Neuron (in vitro differentiated cells): Measurements from ENCODE around the gene DNAJB13.
"Not testable (repeated sequence)": the region's sequence is repeated elsewhere in the genome, so short reads cannot be mapped to it uniquely, and the experiment has no call there.

ENCODE experiments used
- H2AFZ ChIP-seq: one replicate; pipeline ENCODE4 v1.6.1; 2013; ENCODE audit warnings: low read depth, mild to moderate bottlenecking, inconsistent platforms, low read length, moderate library complexity
- H3K27me3 ChIP-seq: one replicate; pipeline ENCODE4 v1.6.1; 2013; ENCODE audit warnings: low read length; ENCODE audit not compliant: insufficient read depth
- H3K36me3 ChIP-seq: one replicate; pipeline ENCODE4 v1.6.1; 2013; ENCODE audit warnings: low read length; ENCODE audit not compliant: insufficient read depth
- H3K4me1 ChIP-seq: one replicate; pipeline ENCODE4 v1.6.1; 2013; ENCODE audit warnings: low read length; ENCODE audit not compliant: insufficient read depth
- H3K4me3 ChIP-seq: 2 replicates; pipeline ENCODE4 v1.5.1; 2013; ENCODE audit warnings: mild to moderate bottlenecking, low read length, moderate library complexity
- H3K9me3 ChIP-seq: one replicate; pipeline ENCODE4 v1.6.1; 2013; ENCODE audit warnings: low read length

Gene DNAJB13

GRCh38 chr11:73974604-73975478, 24.0 kb downstream of the DNAJB13 start:
- H2AFZ ChIP-seq, result no peak overlapping the region
- no peaks in the 10 kb centered on the region for H3K4me1 ChIP-seq
- peaks cover 15% of the 10 kb centered on the region for H3K36me3 ChIP-seq
- no peaks in the 10 kb centered on the region for H3K27me3 ChIP-seq
- no peaks in the 10 kb centered on the region for H3K9me3 ChIP-seq
- no peak overlapping the region for H3K4me3 ChIP-seq

GRCh38 chr11:73975479-73975757, 24.6 kb downstream of the DNAJB13 start:
- no peak overlapping the region for H2AFZ ChIP-seq
- no peaks in the 10 kb centered on the region for H3K27me3 ChIP-seq
- peaks cover 20% of the 10 kb centered on the region for H3K36me3 ChIP-seq
- H3K4me1 ChIP-seq, result no peaks in the 10 kb centered on the region
- H3K9me3 ChIP-seq, result no peaks in the 10 kb centered on the region
- no peak overlapping the region for H3K4me3 ChIP-seq

GRCh38 chr11:73976451-73977151, 25.8 kb downstream of the DNAJB13 start:
- no peaks in the 10 kb centered on the region for H3K27me3 ChIP-seq
- no peak overlapping the region for H2AFZ ChIP-seq
- no peak overlapping the region for H3K4me3 ChIP-seq
- no peaks in the 10 kb centered on the region for H3K9me3 ChIP-seq
- peaks cover 20% of the 10 kb centered on the region for H3K36me3 ChIP-seq
- no peaks in the 10 kb centered on the region for H3K4me1 ChIP-seq

- no peaks in the 10 kb centered on the region for H3K9me3 ChIP-seq
- no peak overlapping the region for H3K4me3 ChIP-seq
- no peak overlapping the region for H2AFZ ChIP-seq
- H3K27me3 ChIP-seq, result no peaks in the 10 kb centered on the region
- peaks cover 2% of the 10 kb centered on the region for H3K4me1 ChIP-seq
- H3K36me3 ChIP-seq, result peaks cover 20% of the 10 kb centered on the region
These were observed 27.2 kb downstream of the DNAJB13 start for GRCh38 chr11:73977856-73978519.

GRCh38 chr11:73978576-73979086, 27.8 kb downstream of the DNAJB13 start:
- Histone ChIP-seq H3K4me3 (no peak overlapping the region), H3K36me3 (peaks cover 20% of the 10 kb centered on the region), H2AFZ (no peak overlapping the region), H3K27me3 (no peaks in the 10 kb centered on the region), H3K9me3 (no peaks in the 10 kb centered on the region), H3K4me1 (peaks cover 2% of the 10 kb centered on the region)

- no peaks in the 10 kb centered on the region for H3K27me3 ChIP-seq
- no peaks in the 10 kb centered on the region for H3K9me3 ChIP-seq
- H3K36me3 ChIP-seq, result peaks cover 20% of the 10 kb centered on the region
- no peak overlapping the region for H3K4me3 ChIP-seq
- no peak overlapping the region for H2AFZ ChIP-seq
- H3K4me1 ChIP-seq, result peaks cover 7% of the 10 kb centered on the region
These were observed 29.5 kb downstream of the DNAJB13 start for GRCh38 chr11:73980001-73980961.

- Histone ChIP-seq H3K27me3 (no peaks in the 10 kb centered on the region), H3K9me3 (no peaks in the 10 kb centered on the region), H3K36me3 (peaks cover 20% of the 10 kb centered on the region), H3K4me1 (peaks cover 7% of the 10 kb centered on the region), H2AFZ (no peak overlapping the region), H3K4me3 (peak overlapping the region; percentile 83)
These were observed 30.4 kb downstream of the DNAJB13 start for GRCh38 chr11:73981051-73981805.

- no peaks in the 10 kb centered on the region for H3K9me3 ChIP-seq
- H3K4me1 ChIP-seq, result peaks cover 7% of the 10 kb centered on the region
- H3K36me3 ChIP-seq, result peaks cover 14% of the 10 kb centered on the region
- H2AFZ ChIP-seq, result peak within 1 kb of the TSS; percentile 21
- no peaks in the 10 kb centered on the region for H3K27me3 ChIP-seq
- H3K4me3 ChIP-seq, result peak within 1 kb of the TSS; percentile 83
These were observed 31.8 kb downstream of the DNAJB13 start, which contains the start of gene UCP2 for GRCh38 chr11:73982595-73982989. TSS of gene UCP2 (minus strand) at chr11:73982843. CDS start at chr11:73978378, 4,465 bp downstream.

- Histone ChIP-seq H3K36me3 (peaks cover 9% of the 10 kb centered on the region), H3K4me1 (peaks cover 7% of the 10 kb centered on the region), H3K9me3 (no peaks in the 10 kb centered on the region), H2AFZ (peak overlapping the region; percentile 21), H3K4me3 (peak overlapping the region; percentile 83), H3K27me3 (no peaks in the 10 kb centered on the region)
These were observed 32.3 kb downstream of the DNAJB13 start for GRCh38 chr11:73982990-73983740.

GRCh38 chr11:73983741-73984538, 33.1 kb downstream of the DNAJB13 start:
- Histone ChIP-seq H3K4me3 (peak overlapping the region; percentile 83), H2AFZ (peak overlapping the region; percentile 21)

GRCh38 chr11:73985661-73986060, 34.8 kb downstream of the DNAJB13 start:
- H3K4me1 ChIP-seq, H3K4me3 ChIP-seq, H3K27me3 ChIP-seq, H3K36me3 ChIP-seq, H2AFZ ChIP-seq, H3K9me3 ChIP-seq: not testable (repeated sequence)

More at GRCh38 chr11:73983741-73984538, 33.1 kb downstream of the DNAJB13 start:
- Histone ChIP-seq H3K36me3 (peaks cover 5% of the 10 kb centered on the region), H3K27me3 (no peaks in the 10 kb centered on the region), H3K4me1 (peaks cover 7% of the 10 kb centered on the region), H3K9me3 (no peaks in the 10 kb centered on the region)
